Skeletal muscle tissue (tissue), 4 donors: Measurements from ENCODE around the gene BIK. TPM values are rescaled to one million over a fixed set of nuclear protein-coding genes. Genes with fewer than 3 reads are reported as not detected.

ENCODE experiments used
- H3K27ac ChIP-seq: one replicate; pipeline ENCODE4 v1.7.0; 2013; ENCODE audit warnings: mild to moderate bottlenecking, low read depth, low read length, inconsistent platforms
- H3K27me3 ChIP-seq, 3 donors: one replicate each; pipeline ENCODE4 v1.7.0; 2013; ENCODE audit warnings: low read length in 3 of 3; ENCODE audit not compliant: control insufficient read depth in 3 of 3, insufficient read depth in 3 of 3
- H3K36me3 ChIP-seq, 3 donors: one replicate each; pipeline ENCODE4 v1.7.0; 2013; ENCODE audit warnings: low read length in 3 of 3; ENCODE audit not compliant: control insufficient read depth in 3 of 3, insufficient read depth in 3 of 3
- H3K4me1 ChIP-seq, 3 donors: one replicate each; pipeline ENCODE4 v1.7.0; 2013; ENCODE audit warnings: low read length in 3 of 3, mild to moderate bottlenecking in 3 of 3; ENCODE audit not compliant: control insufficient read depth in 3 of 3, insufficient read depth in 3 of 3
- H3K4me3 ChIP-seq, 3 donors: one replicate each; pipeline ENCODE4 v1.7.0; 2013; ENCODE audit warnings: low read length in 3 of 3
- H3K9ac ChIP-seq, 3 donors: one replicate each; pipeline ENCODE4 v1.7.0; 2013; ENCODE audit warnings: low read length in 3 of 3, mild to moderate bottlenecking in 3 of 3, moderate library complexity in 2 of 3, low read depth in 1 of 3
- H3K9me3 ChIP-seq, 3 donors: one replicate each; pipeline ENCODE4 v1.7.0; 2013; ENCODE audit warnings: low read length in 3 of 3; ENCODE audit not compliant: control insufficient read depth in 3 of 3
- total RNA-seq: library from RNA; depleted of rRNA; stranded (reverse); fragments of >200 nt; gene quantifications from one replicate; pipeline ENCODE4 v1.2.3, GENCODE V29; 2014
- donor health status: Osteomylitis.

The BIK gene
- total RNA-seq, 1 donor from 2014 or later, result 0.52 TPM

GRCh38 chr22:43156413-43156812 is 45.9 kb downstream of the BIK start:
- H3K27ac ChIP-seq, result no peak overlapping the region
- H3K4me3 ChIP-seq, result no peak overlapping the region
- no peaks in the 10 kb centered on the region for H3K9me3 ChIP-seq
- H3K4me1 ChIP-seq, result peaks cover 11 to 22% (median 16%) of the 10 kb centered on the region in 3 donors
- H3K36me3 ChIP-seq, result peaks cover 2 to 5% (median 2%) of the 10 kb centered on the region in 3 donors
- H3K27me3 ChIP-seq, result no peaks in the 10 kb centered on the region
- no peak overlapping the region for H3K9ac ChIP-seq

GRCh38 chr22:43157874-43158546 is 47.5 kb downstream of the BIK start:
- H3K27me3 ChIP-seq, result no peaks in the 10 kb centered on the region
- no peak overlapping the region for H3K4me3 ChIP-seq
- H3K9ac ChIP-seq, result no peak overlapping the region
- no peak overlapping the region for H3K27ac ChIP-seq
- H3K9me3 ChIP-seq, result no peaks in the 10 kb centered on the region
- H3K4me1 ChIP-seq, result peaks cover 0 to 11% (median 2%) of the 10 kb centered on the region in 3 donors
- H3K36me3 ChIP-seq, result peaks cover 4 to 9% (median 5%) of the 10 kb centered on the region in 3 donors

GRCh38 chr22:43158778-43159483 is 48.4 kb downstream of the BIK start:
- Histone ChIP-seq H3K9ac (no peak overlapping the region), H3K9me3 (no peaks in the 10 kb centered on the region), H3K27me3 (no peaks in the 10 kb centered on the region), H3K36me3 (peaks cover 4 to 9% (median 5%) of the 10 kb centered on the region in 3 donors), H3K4me1 (peaks cover 8 to 16% (median 9%) of the 10 kb centered on the region in 3 donors), H3K27ac (no peak overlapping the region), H3K4me3 (no peak overlapping the region)

- Histone ChIP-seq H3K36me3 (peaks cover 4 to 9% (median 5%) of the 10 kb centered on the region in 3 donors), H3K4me3 (no peak overlapping the region), H3K9me3 (no peaks in the 10 kb centered on the region), H3K27me3 (no peaks in the 10 kb centered on the region), H3K4me1 (peaks cover 8 to 21% (median 11%) of the 10 kb centered on the region in 3 donors), H3K9ac (no peak overlapping the region), H3K27ac (no peak overlapping the region)
These were observed 49.1 kb downstream of the BIK start for GRCh38 chr22:43159484-43160178.

GRCh38 chr22:43160497-43161126 is 50.1 kb downstream of the BIK start:
- Histone ChIP-seq H3K36me3 (peaks cover 4 to 9% (median 5%) of the 10 kb centered on the region in 3 donors), H3K4me1 (peaks cover 8 to 15% (median 12%) of the 10 kb centered on the region in 3 donors), H3K9me3 (no peaks in the 10 kb centered on the region), H3K27me3 (no peaks in the 10 kb centered on the region), H3K9ac (no peak overlapping the region), H3K4me3 (no peak overlapping the region), H3K27ac (no peak overlapping the region)

DNA sequence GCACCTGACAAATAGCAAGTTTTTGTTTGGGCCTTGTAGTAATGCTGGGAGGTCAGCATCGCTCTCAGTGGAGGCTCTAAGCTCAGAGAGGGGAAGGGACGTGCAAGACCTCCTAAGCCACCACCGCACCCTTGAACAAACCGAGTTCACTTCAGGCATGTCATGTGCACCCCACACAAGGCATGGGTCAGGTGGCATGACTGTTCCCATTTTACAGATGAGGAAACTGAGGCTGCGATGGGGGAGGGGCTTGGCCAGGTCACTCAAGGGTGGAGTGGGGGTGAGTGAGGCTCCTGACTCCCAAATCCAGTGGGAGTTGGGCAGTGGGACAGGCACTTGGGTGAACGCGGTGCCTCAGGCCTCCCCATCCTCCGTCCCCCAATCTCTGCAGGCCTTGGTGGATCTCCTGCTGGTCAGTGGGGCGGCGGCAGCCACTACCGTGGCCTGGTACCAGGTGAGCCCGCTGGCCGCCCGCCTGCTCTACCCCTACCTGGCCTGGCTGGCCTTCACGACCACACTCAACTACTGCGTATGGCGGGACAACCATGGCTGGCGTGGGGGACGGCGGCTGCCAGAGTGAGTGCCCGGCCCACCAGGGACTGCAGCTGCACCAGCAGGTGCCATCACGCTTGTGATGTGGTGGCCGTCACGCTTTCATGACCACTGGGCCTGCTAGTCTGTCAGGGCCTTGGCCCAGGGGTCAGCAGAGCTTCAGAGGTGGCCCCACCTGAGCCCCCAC is 52.0 kb downstream of the BIK start:
- Histone ChIP-seq H3K4me1 (peaks cover 8 to 11% (median 11%) of the 10 kb centered on the region in 3 donors), H3K27ac (no peak overlapping the region), H3K4me3 (no peak overlapping the region), H3K36me3 (peaks cover 5 to 13% (median 10%) of the 10 kb centered on the region in 3 donors), H3K27me3 (no peaks in the 10 kb centered on the region), H3K9me3 (no peaks in the 10 kb centered on the region), H3K9ac (no peak overlapping the region)

GRCh38 chr22:43163241-43163795 is 52.8 kb downstream of the BIK start:
- H3K4me3 ChIP-seq, result no peak overlapping the region
- H3K9ac ChIP-seq, result no peak overlapping the region
- H3K4me1 ChIP-seq, result peaks cover 8 to 11% (median 11%) of the 10 kb centered on the region in 3 donors
- no peak overlapping the region for H3K27ac ChIP-seq
- H3K36me3 ChIP-seq, result peaks cover 10 to 18% (median 15%) of the 10 kb centered on the region in 3 donors
- no peaks in the 10 kb centered on the region for H3K27me3 ChIP-seq
- H3K9me3 ChIP-seq, result no peaks in the 10 kb centered on the region

DNA sequence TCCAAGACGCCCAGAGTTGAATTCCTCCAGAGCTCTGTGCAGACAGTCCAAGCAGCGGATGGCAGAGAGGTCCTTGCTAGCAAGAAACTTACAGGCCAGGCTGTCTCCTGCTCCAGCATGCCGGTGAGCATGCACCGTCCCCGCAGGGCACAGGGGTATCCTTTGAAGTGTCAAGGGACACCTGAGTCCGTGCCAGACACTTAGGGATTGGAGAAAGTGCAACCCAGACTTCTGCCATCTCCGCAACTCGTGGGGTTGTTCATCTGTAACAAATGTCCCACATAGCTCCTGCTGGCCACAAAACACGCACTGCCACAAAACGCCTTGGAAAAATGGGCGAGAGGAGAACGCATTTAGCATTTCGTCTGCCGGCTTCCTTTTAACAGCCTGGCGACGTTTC is 54.1 kb downstream of the BIK start:
- peaks cover 13 to 27% (median 17%) of the 10 kb centered on the region in 3 donors for H3K36me3 ChIP-seq
- peaks cover 8 to 11% (median 11%) of the 10 kb centered on the region in 3 donors for H3K4me1 ChIP-seq
- H3K27me3 ChIP-seq, result no peaks in the 10 kb centered on the region
- H3K9ac ChIP-seq, result no peak overlapping the region
- no peaks in the 10 kb centered on the region for H3K9me3 ChIP-seq
- H3K27ac ChIP-seq, result no peak overlapping the region
- no peak overlapping the region for H3K4me3 ChIP-seq
